Stromal cell of bone marrow (primary cell): ENCODE results near the gene ALPL.

ENCODE experiments used
- DNase-seq: peaks from one replicate; pipeline ENCODE4 v3.0.0-alpha.2; 2012; ENCODE audit warnings: low read depth

Gene ALPL

GRCh38 chr1:21576031-21576797 lies 67.0 kb downstream of the ALPL start:
- DNase-seq = no peak

GRCh38 chr1:21576798-21577187 lies 67.6 kb downstream of the ALPL start:
- no peak for DNase-seq

GRCh38 chr1:21577324-21577723 lies 68.1 kb downstream of the ALPL start:
- DNase-seq = no peak

GRCh38 chr1:21577933-21578332 lies 68.7 kb downstream of the ALPL start:
- no peak for DNase-seq

GRCh38 chr1:21579791-21580190 lies 70.6 kb downstream of the ALPL start:
- no peak for DNase-seq

- no peak for DNase-seq
These were observed 74.9 kb downstream of the ALPL start for GRCh38 chr1:21584096-21584495.

GRCh38 chr1:21585037-21585436 lies 75.8 kb downstream of the ALPL start:
- DNase-seq = no peak

GRCh38 chr1:21586222-21586621 lies 77.0 kb downstream of the ALPL start:
- DNase-seq = no peak

GRCh38 chr1:21586846-21587601 lies 77.8 kb downstream of the ALPL start:
- peak; percentile 61 for DNase-seq

GRCh38 chr1:21587602-21587953 lies 78.4 kb downstream of the ALPL start:
- DNase-seq = no peak

- no peak for DNase-seq
These were observed 80.4 kb downstream of the ALPL start for GRCh38 chr1:21589618-21590017.

- DNase-seq = no peak
These were observed 81.1 kb downstream of the ALPL start for GRCh38 chr1:21590126-21590880.

GRCh38 chr1:21590934-21591333 lies 81.7 kb downstream of the ALPL start:
- no peak for DNase-seq

GRCh38 chr1:21592086-21592865 lies 83.1 kb downstream of the ALPL start:
- DNase-seq = no peak

- DNase-seq = no peak
These were observed 84.0 kb downstream of the ALPL start for GRCh38 chr1:21593231-21593630.

GRCh38 chr1:21594501-21594900 lies 85.3 kb downstream of the ALPL start:
- DNase-seq = no peak

- peak; percentile 26 for DNase-seq
These were observed 86.0 kb downstream of the ALPL start for GRCh38 chr1:21594935-21595897.

- no peak for DNase-seq
These were observed 87.0 kb downstream of the ALPL start for GRCh38 chr1:21596174-21596573.

GRCh38 chr1:21596628-21597027 lies 87.4 kb downstream of the ALPL start:
- DNase-seq = no peak

GRCh38 chr1:21597753-21598152 lies 88.5 kb downstream of the ALPL start:
- DNase-seq = no peak

- no peak for DNase-seq
These were observed 89.2 kb downstream of the ALPL start for GRCh38 chr1:21598417-21598816.
